ENCODE measurements around the gene MEGF8. TPM values are rescaled to one million over a fixed set of nuclear protein-coding genes. Genes with fewer than 3 reads are reported as not detected.

Gene MEGF8
- total and polyA plus RNA-seq, 10 of the 15 experiments (the other 5 are each of a cell fraction or from before 2014, with no cell fraction given): 0.43 to 12.8 (median 2.7) TPM

DNA sequence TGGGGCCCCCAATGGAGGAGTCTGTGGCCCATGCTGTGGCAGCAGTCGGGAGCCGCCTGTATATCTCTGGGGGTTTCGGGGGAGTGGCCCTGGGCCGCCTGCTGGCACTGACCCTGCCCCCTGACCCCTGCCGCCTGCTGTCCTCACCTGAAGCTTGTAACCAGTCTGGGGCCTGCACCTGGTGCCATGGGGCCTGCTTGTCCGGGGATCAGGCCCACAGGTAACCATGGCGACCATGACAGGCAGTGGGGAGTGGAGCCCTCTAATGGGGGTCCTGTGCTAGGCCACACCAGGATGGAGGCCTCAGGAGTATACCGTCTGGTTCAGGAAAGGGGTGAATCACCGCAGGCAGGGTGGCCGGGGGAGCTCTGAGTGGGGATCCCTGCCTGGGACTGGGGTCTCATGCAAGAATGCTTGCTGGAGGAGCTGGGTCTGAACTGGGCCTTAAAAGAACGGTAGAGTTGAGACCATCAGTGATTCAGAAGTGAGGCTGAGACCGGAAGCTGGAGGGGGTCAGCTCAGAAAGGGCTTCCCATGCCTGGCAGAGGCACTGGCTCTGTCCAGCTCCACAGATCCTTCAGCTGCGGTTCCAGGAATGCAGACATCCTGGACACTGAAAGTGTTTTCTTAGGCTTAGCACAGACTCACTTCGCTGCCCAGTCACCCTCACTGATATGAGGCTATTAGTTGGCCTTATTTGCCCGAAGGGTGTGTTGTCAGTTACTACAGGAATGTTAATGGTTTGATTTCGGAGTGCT, 35.5 kb downstream of the MEGF8 start:
- no peak for ATAC-seq
- FAIRE-seq: no peak
- no peak overlapping the region for H3K27ac ChIP-seq (ENCODE audit: control insufficient read depth, insufficient read depth)
- DNase-seq (ENCODE audit: low read depth, low spot score): no peak
- intact Hi-C loops (cut with micrococcal nuclease; ENCODE audit: unreplicated experiment): no loop called here
- BruUV-seq (replicated peaks): no TSS peak
- ChIA-PET SMC1A (ENCODE audit: uncharacterized antibody, unreplicated experiment) (no interaction called here), POLR2A (no interaction called here), RAD21 (ENCODE audit: unreplicated experiment) (no interaction called here), CTCF (no interaction called here)
- peaks cover 4% of the 10 kb centered on the region for H3K4me1 ChIP-seq (ENCODE audit: control insufficient read depth, insufficient read depth, low read length)
- no peaks in the 10 kb centered on the region; a peak in 2 of 4 replicates for H3K36me3 ChIP-seq (ENCODE audit: control insufficient read depth in 2 of 2, insufficient read depth in 2 of 2, low read length in 1 of 2)
- 71% methylated on average over 16 of the region's 16 CpGs for WGBS (ENCODE audit: insufficient coverage, insufficient replicate concordance, low lambda C conversion rate, missing lambda C conversion rate)
- peaks cover 6% of the 10 kb centered on the region; the same call in 1 of the 3 replicates for H3K9me3 ChIP-seq (replicated peaks; ENCODE audit: control insufficient read depth, insufficient read depth, low read length)
- no peak overlapping the region for H3K4me2 ChIP-seq (ENCODE audit: control insufficient read depth, insufficient read depth)
- H2AFZ ChIP-seq (ENCODE audit: control insufficient read depth, low read depth, low read length): no peak overlapping the region
- no peaks in the 10 kb centered on the region for H4K20me1 ChIP-seq (ENCODE audit: control insufficient read depth, insufficient read depth)
- no peaks in the 10 kb centered on the region for H3K79me2 ChIP-seq (ENCODE audit: control insufficient read depth, insufficient read depth, low read length)
- H3K4me3 ChIP-seq: no peak overlapping the region
- TF ChIP-seq ZNF622 (IDR thresholded peaks at IDR 0.05) (no peak), RBBP5 (conservative IDR thresholded peaks at IDR 0.05) (no peak), ETV6 (conservative IDR thresholded peaks at IDR 0.05 in 1 of 2, IDR thresholded peaks at IDR 0.05 in 1 of 2; ENCODE audit: borderline replicate concordance in 1 of 2, low read depth in 1 of 2) (no peak), NBN (IDR thresholded peaks at IDR 0.05) (no peak), BRCA1 (IDR thresholded peaks at IDR 0.05; ENCODE audit: low read depth, low read length) (no peak), ZNF274 (IDR thresholded peaks at IDR 0.05; ENCODE audit: insufficient read depth, insufficient read length) (no peak), BACH1 (IDR thresholded peaks at IDR 0.05; ENCODE audit: borderline replicate concordance) (no peak), FOXM1 (IDR thresholded peaks at IDR 0.05; ENCODE audit: low read depth, low read length) (no peak), FOS (IDR thresholded peaks at IDR 0.05; ENCODE audit: borderline replicate concordance, extremely low read depth, insufficient read length) (no peak), KAT2A (conservative IDR thresholded peaks at IDR 0.05; ENCODE audit: control insufficient read depth, low read depth, low read length) (no peak)
- TF ChIP-seq, protein P1, sequence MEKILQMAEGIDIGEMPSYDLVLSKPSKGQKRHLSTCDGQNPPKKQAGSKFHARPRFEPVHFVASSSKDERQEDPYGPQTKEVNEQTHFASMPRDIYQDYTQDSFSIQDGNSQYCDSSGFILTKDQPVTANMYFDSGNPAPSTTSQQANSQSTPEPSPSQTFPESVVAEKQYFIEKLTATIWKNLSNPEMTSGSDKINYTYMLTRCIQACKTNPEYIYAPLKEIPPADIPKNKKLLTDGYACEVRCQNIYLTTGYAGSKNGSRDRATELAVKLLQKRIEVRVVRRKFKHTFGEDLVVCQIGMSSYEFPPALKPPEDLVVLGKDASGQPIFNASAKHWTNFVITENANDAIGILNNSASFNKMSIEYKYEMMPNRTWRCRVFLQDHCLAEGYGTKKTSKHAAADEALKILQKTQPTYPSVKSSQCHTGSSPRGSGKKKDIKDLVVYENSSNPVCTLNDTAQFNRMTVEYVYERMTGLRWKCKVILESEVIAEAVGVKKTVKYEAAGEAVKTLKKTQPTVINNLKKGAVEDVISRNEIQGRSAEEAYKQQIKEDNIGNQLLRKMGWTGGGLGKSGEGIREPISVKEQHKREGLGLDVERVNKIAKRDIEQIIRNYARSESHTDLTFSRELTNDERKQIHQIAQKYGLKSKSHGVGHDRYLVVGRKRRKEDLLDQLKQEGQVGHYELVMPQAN (conservative IDR thresholded peaks at IDR 0.05): no peak
- TF ChIP-seq, protein P2, sequence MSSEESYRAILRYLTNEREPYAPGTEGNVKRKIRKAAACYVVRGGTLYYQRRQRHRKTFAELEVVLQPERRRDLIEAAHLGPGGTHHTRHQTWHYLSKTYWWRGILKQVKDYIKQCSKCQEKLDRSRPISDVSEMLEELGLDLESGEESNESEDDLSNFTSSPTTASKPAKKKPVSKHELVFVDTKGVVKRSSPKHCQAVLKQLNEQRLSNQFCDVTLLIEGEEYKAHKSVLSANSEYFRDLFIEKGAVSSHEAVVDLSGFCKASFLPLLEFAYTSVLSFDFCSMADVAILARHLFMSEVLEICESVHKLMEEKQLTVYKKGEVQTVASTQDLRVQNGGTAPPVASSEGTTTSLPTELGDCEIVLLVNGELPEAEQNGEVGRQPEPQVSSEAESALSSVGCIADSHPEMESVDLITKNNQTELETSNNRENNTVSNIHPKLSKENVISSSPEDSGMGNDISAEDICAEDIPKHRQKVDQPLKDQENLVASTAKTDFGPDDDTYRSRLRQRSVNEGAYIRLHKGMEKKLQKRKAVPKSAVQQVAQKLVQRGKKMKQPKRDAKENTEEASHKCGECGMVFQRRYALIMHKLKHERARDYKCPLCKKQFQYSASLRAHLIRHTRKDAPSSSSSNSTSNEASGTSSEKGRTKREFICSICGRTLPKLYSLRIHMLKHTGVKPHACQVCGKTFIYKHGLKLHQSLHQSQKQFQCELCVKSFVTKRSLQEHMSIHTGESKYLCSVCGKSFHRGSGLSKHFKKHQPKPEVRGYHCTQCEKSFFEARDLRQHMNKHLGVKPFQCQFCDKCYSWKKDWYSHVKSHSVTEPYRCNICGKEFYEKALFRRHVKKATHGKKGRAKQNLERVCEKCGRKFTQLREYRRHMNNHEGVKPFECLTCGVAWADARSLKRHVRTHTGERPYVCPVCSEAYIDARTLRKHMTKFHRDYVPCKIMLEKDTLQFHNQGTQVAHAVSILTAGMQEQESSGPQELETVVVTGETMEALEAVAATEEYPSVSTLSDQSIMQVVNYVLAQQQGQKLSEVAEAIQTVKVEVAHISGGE (CRISPR knock-in tag; IDR thresholded peaks at IDR 0.05): no peak
- TF ChIP-seq, protein P3, sequence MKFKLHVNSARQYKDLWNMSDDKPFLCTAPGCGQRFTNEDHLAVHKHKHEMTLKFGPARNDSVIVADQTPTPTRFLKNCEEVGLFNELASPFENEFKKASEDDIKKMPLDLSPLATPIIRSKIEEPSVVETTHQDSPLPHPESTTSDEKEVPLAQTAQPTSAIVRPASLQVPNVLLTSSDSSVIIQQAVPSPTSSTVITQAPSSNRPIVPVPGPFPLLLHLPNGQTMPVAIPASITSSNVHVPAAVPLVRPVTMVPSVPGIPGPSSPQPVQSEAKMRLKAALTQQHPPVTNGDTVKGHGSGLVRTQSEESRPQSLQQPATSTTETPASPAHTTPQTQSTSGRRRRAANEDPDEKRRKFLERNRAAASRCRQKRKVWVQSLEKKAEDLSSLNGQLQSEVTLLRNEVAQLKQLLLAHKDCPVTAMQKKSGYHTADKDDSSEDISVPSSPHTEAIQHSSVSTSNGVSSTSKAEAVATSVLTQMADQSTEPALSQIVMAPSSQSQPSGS (IDR thresholded peaks at IDR 0.05; ENCODE audit: low read length): no peak
- no peak overlapping the region for H3K9ac ChIP-seq (ENCODE audit: control insufficient read depth, insufficient read depth, low read length)
- H3K27me3 ChIP-seq (replicated peaks in 1 of 2; ENCODE audit: control insufficient read depth in 2 of 2, insufficient read depth in 2 of 2, low read length in 1 of 2): no peaks in the 10 kb centered on the region
- in situ Hi-C loops (cut with MboI): no loop called here

All from GM12878 (cell line).